Esophagus squamous epithelium (tissue), 4 donors: Measurements from ENCODE around the gene ALDH9A1.
"Not testable (repeated sequence)": the region's sequence is repeated elsewhere in the genome, so short reads cannot be mapped to it uniquely, and the experiment has no call there.

ENCODE experiments used
- CTCF ChIP-seq, 6 experiments: fragments of 450-650 bp in 4 of 6; fragments of 200-600 bp in 2 of 6; sonication (generic) in 2 of 6; IDR thresholded peaks; one replicate each; pipeline ENCODE4 v1.5.1; 2016 to 2019; ENCODE audit warnings: antibody characterized with exemption in 6 of 6, mild to moderate bottlenecking in 4 of 6, moderate library complexity in 4 of 6
- POLR2A ChIP-seq, 4 donors: fragments of 450-650 bp; IDR thresholded peaks; one replicate each; pipeline ENCODE4 v1.6.1; 2017; ENCODE audit warnings: antibody characterized with exemption in 4 of 4, mild to moderate bottlenecking in 4 of 4, moderate library complexity in 3 of 4

GRCh38 chr1:165744913-165745312, 46.6 kb upstream of the ALDH9A1 start:
- not testable (repeated sequence) for TF ChIP-seq CTCF, POLR2A (IDR thresholded peaks at IDR 0.05)
